Mesendoderm (in vitro differentiated cells): Measurements from ENCODE around the gene PAQR6.
A peak's percentile ranks its signal among the peaks of the same experiment; 100 is the strongest.

Experiments used
- DNase-seq: peaks from one replicate; pipeline ENCODE4 v3.0.0; 2013
- H2AK5ac ChIP-seq: 2 replicates; pipeline ENCODE4 v1.6.1; 2013; ENCODE audit warnings: low read length, inconsistent platforms
- H2BK120ac ChIP-seq: 2 replicates; pipeline ENCODE4 v1.6.1; 2013; ENCODE audit warnings: low read depth, mild to moderate bottlenecking, low read length, moderate library complexity, mixed read lengths
- H2BK15ac ChIP-seq: replicated peaks from 2 replicates; pipeline ENCODE4 v1.6.1; 2013; ENCODE audit warnings: low read depth, mild to moderate bottlenecking, moderate library complexity
- H2BK5ac ChIP-seq: 2 replicates; pipeline ENCODE4 v1.6.1; 2013; ENCODE audit warnings: low read length, inconsistent platforms
- H3K18ac ChIP-seq: 2 replicates; pipeline ENCODE4 v1.6.1; 2013; ENCODE audit warnings: mild to moderate bottlenecking, low read length, mixed read lengths
- H3K23ac ChIP-seq: one replicate; pipeline ENCODE4 v1.6.1; 2013; ENCODE audit warnings: low read length
- H3K27ac ChIP-seq: 2 replicates; pipeline ENCODE4 v1.5.1; 2013; ENCODE audit warnings: low read depth, mild to moderate bottlenecking, inconsistent platforms, low read length, moderate library complexity
- H3K27me3 ChIP-seq: 2 replicates; pipeline ENCODE4 v1.6.1; 2013; ENCODE audit warnings: low read length, control low read depth, mild to moderate bottlenecking, inconsistent platforms; ENCODE audit not compliant: insufficient read depth, poor library complexity
- H3K36me3 ChIP-seq: 2 replicates; pipeline ENCODE4 v1.6.1; 2013; ENCODE audit warnings: low read length, inconsistent platforms; ENCODE audit not compliant: control insufficient read depth, insufficient read depth
- H3K4ac ChIP-seq: one replicate; pipeline ENCODE4 v1.6.1; 2013; ENCODE audit warnings: low read depth, mild to moderate bottlenecking, low read length, moderate library complexity
- H3K4me1 ChIP-seq: 2 replicates; pipeline ENCODE4 v1.6.1; 2013; ENCODE audit warnings: low read depth, low read length, inconsistent platforms; ENCODE audit not compliant: control insufficient read depth
- H3K4me2 ChIP-seq: 2 replicates; pipeline ENCODE4 v1.6.1; 2013; ENCODE audit warnings: low read length
- H3K4me3 ChIP-seq: 2 replicates; pipeline ENCODE4 v1.5.1; 2013; ENCODE audit warnings: mild to moderate bottlenecking, low read length
- H3K56ac ChIP-seq: one replicate; pipeline ENCODE4 v1.6.1; 2013; ENCODE audit warnings: low read length
- H3K79me1 ChIP-seq: 2 replicates; pipeline ENCODE4 v1.6.1; 2013; ENCODE audit warnings: low read length, inconsistent platforms
- H3K79me2 ChIP-seq: 2 replicates; pipeline ENCODE4 v1.6.1; 2013; ENCODE audit warnings: mild to moderate bottlenecking, low read length; ENCODE audit not compliant: control insufficient read depth, insufficient read depth
- H3K9ac ChIP-seq: 2 replicates; pipeline ENCODE4 v1.6.1; 2013; ENCODE audit warnings: low read length, inconsistent platforms
- H4K5ac ChIP-seq: one replicate; pipeline ENCODE4 v1.6.1; 2013; ENCODE audit warnings: low read length
- H4K8ac ChIP-seq: one replicate; pipeline ENCODE4 v1.6.1; 2013; ENCODE audit warnings: low read depth, mild to moderate bottlenecking, control low read depth, low read length, moderate library complexity
- WGBS: extraction: QIAGEN DNeasy Blood & Tissue Kit; methylation state at CpG from one replicate; pipeline ENCODE4 v1.1.7; 2013; ENCODE audit warnings: low lambda C conversion rate, missing lambda C conversion rate; ENCODE audit not compliant: insufficient coverage; ENCODE audit errors: extremely low coverage; 5-methylcytosine and 5-hydroxymethylcytosine counted together

PAQR6 gene

DNA sequence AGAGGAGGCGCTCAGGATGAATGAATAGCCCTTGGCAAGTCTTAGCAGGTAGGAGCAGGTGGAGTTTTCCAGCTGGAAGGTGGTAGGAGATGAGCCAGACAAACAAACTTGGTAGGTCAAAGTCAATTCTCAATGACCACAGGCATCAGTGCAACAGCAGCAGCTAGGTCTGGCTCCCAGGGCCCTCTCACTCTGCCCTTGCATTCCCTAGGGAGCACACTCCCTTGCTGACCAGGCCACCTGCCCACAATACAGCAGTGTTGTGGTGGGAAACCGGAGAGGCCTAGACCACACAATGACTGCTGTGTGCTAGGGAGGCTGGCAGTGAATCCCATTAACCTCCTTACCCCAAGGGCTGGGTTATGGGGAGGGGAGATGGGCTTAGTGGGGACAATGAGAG lies 13.0 kb upstream of the PAQR6 start:
- Histone ChIP-seq H3K79me1 (peaks cover 2% of the 10 kb centered on the region), H3K4me2 (no peak overlapping the region), H4K8ac (no peak overlapping the region), H3K4me3 (no peak overlapping the region), H3K4me1 (no peaks in the 10 kb centered on the region), H3K27ac (no peak overlapping the region), H2BK120ac (no peak overlapping the region), H3K9ac (no peak overlapping the region), H3K79me2 (no peaks in the 10 kb centered on the region), H3K18ac (no peak overlapping the region), H2BK5ac (no peak overlapping the region), H2BK15ac (no peak overlapping the region), H3K36me3 (peaks cover 41% of the 10 kb centered on the region), H4K5ac (no peak overlapping the region), H3K56ac (no peak overlapping the region), H3K23ac (no peak overlapping the region), H2AK5ac (no peak overlapping the region), H3K27me3 (no peaks in the 10 kb centered on the region), H3K4ac (no peak overlapping the region)
- WGBS = no CpG with 5 or more reads among the region's 2 CpGs
- no peak for DNase-seq

DNA sequence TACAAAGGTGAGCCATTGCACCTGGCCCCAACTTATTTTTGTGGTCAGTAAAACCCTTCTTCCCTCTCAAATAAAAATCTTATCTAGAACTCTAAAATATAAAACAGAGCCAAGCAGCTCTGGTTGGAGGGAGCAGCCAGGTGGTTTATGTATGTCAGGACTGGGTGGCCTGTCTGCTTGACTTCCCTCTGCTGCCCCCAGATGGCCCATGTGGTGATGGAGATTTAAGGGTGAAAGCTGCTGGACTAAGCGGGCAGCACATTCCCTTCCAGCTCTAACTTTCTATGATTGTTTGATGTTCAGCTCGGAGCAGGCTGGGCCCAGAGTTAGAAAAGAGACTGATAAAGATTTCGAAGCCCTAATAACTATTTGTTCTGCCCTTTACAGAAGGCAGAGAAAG lies 11.9 kb upstream of the PAQR6 start:
- H4K5ac ChIP-seq = no peak overlapping the region
- no peaks in the 10 kb centered on the region for H3K79me2 ChIP-seq
- no peak overlapping the region for H2BK5ac ChIP-seq
- no peak overlapping the region for H3K18ac ChIP-seq
- no peak for DNase-seq
- no peak overlapping the region for H2BK15ac ChIP-seq
- H3K23ac ChIP-seq = no peak overlapping the region
- no peak overlapping the region for H4K8ac ChIP-seq
- H3K27ac ChIP-seq = no peak overlapping the region
- H3K4ac ChIP-seq = no peak overlapping the region
- no CpG with 5 or more reads among the region's 3 CpGs for WGBS
- H2BK120ac ChIP-seq = no peak overlapping the region
- no peaks in the 10 kb centered on the region for H3K27me3 ChIP-seq
- H3K79me1 ChIP-seq = peaks cover 2% of the 10 kb centered on the region
- no peak overlapping the region for H3K4me3 ChIP-seq
- peaks cover 34% of the 10 kb centered on the region for H3K36me3 ChIP-seq
- H3K9ac ChIP-seq = no peak overlapping the region
- no peak overlapping the region for H3K56ac ChIP-seq
- no peak overlapping the region for H2AK5ac ChIP-seq
- no peaks in the 10 kb centered on the region for H3K4me1 ChIP-seq
- H3K4me2 ChIP-seq = no peak overlapping the region

DNA sequence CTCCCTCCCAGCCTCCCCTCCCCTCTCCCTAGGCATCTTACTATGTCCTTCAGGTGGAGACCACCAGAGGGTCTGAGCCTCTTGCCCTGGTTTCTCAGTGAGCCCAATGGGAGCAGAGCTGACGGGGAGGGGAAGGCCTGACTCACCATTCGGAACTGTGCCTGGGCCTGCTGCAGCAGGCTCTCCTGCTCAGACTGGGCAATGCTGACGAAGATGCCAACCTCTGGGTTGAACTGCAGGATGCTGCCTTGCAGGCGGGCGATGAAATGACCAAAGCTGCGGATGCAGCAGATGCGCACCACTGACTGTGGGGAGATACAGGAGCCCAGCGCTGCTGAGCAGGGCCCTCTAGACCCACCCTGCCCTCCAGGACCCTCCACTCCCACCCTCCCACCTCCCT lies 11.0 kb upstream of the PAQR6 start:
- Histone ChIP-seq H2BK120ac (no peak overlapping the region), H3K79me1 (no peaks in the 10 kb centered on the region), H3K56ac (no peak overlapping the region), H3K27ac (no peak overlapping the region), H3K27me3 (no peaks in the 10 kb centered on the region), H3K23ac (no peak overlapping the region), H4K5ac (no peak overlapping the region), H3K4me3 (no peak overlapping the region), H3K36me3 (peaks cover 34% of the 10 kb centered on the region), H4K8ac (no peak overlapping the region), H3K18ac (no peak overlapping the region), H3K9ac (no peak overlapping the region), H2BK5ac (no peak overlapping the region), H3K79me2 (no peaks in the 10 kb centered on the region), H3K4me2 (no peak overlapping the region), H3K4me1 (no peaks in the 10 kb centered on the region), H3K4ac (no peak overlapping the region), H2AK5ac (no peak overlapping the region), H2BK15ac (no peak overlapping the region)
- no peak for DNase-seq
- no CpG with 5 or more reads among the region's 8 CpGs for WGBS

DNA sequence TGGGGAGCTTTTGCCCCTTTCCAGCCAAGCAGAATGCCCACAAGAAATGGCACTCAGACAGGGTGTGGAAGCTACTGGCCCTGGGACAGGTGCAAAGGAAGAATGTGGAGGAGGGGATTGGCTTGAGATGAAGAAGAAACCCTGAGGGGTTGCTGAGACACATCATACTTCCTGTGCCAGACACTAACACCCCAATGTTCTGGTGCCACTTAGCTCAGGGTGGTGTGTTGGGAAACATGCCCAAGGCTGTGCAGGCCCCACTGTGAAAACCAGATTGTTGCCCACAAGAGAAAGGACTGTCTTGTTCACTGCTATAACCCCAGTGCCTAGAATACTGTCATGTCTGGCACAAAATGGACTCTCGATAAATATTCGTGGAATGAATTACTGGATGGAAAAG lies 9.9 kb upstream of the PAQR6 start:
- Histone ChIP-seq H2BK5ac (no peak overlapping the region), H3K79me2 (no peaks in the 10 kb centered on the region), H2AK5ac (no peak overlapping the region), H3K23ac (no peak overlapping the region), H3K4ac (no peak overlapping the region), H2BK120ac (no peak overlapping the region), H2BK15ac (no peak overlapping the region), H3K56ac (no peak overlapping the region), H3K18ac (no peak overlapping the region), H3K4me3 (no peak overlapping the region), H3K9ac (no peak overlapping the region), H3K4me2 (no peak overlapping the region), H3K36me3 (peaks cover 38% of the 10 kb centered on the region), H4K5ac (no peak overlapping the region), H3K27me3 (no peaks in the 10 kb centered on the region), H4K8ac (no peak overlapping the region), H3K79me1 (no peaks in the 10 kb centered on the region), H3K27ac (no peak overlapping the region), H3K4me1 (no peaks in the 10 kb centered on the region)
- no CpG with 5 or more reads among the region's 2 CpGs for WGBS
- no peak for DNase-seq

DNA sequence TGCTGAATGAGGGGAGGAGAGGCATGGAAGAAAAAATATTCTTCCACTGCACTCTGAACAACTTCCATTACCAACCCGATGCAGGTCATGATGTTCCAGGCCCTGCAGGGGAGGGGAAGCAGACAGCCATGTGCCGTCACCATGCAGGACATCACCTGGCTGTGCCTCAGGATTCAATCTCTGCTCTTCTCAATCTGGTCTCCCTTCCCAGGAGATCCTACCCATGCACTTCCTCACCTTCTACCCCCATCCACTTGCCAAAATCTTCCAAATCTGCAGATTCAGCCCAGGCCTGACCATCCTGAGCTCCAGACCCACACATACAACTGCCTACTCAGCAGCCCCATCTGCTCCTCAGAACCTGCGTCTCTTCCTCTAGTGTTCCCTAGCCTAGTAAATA lies 5.8 kb upstream of the PAQR6 start:
- no peak overlapping the region for H3K4me2 ChIP-seq
- no peak overlapping the region for H2AK5ac ChIP-seq
- no peak overlapping the region for H3K56ac ChIP-seq
- H3K4me1 ChIP-seq = no peaks in the 10 kb centered on the region
- H3K36me3 ChIP-seq = peaks cover 28% of the 10 kb centered on the region
- no peak overlapping the region for H4K5ac ChIP-seq
- H2BK15ac ChIP-seq = no peak overlapping the region
- H3K27me3 ChIP-seq = no peaks in the 10 kb centered on the region
- no peak overlapping the region for H3K9ac ChIP-seq
- H3K27ac ChIP-seq = no peak overlapping the region
- H2BK120ac ChIP-seq = no peak overlapping the region
- no peak overlapping the region for H4K8ac ChIP-seq
- no peaks in the 10 kb centered on the region for H3K79me2 ChIP-seq
- H3K18ac ChIP-seq = no peak overlapping the region
- no CpG with 5 or more reads among the region's 3 CpGs for WGBS
- no peak overlapping the region for H3K23ac ChIP-seq
- H3K4me3 ChIP-seq = no peak overlapping the region
- H3K79me1 ChIP-seq = no peaks in the 10 kb centered on the region
- no peak for DNase-seq
- no peak overlapping the region for H2BK5ac ChIP-seq
- H3K4ac ChIP-seq = no peak overlapping the region

DNA sequence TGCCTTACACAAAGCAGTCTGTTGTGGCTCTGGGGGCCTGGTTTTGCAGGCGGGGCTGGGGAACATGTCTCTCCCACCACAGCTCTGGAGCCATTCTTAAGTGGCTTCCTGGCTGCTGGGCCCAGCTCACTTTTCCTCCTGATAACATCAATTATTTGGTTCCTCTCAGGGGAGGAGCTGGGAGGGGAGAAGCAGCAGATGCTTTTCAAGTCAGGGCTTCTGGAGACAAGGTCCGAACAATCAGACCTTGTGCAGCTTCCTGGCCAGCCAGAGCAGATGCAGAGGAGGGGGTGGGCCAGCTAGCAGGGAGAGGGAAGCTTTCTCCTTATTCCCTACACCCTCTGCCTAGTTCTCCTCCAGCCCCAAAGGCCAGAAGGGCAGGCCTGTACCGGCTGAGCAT lies 3.7 kb upstream of the PAQR6 start:
- no peak overlapping the region for H3K4ac ChIP-seq
- no peak overlapping the region for H3K27ac ChIP-seq
- H3K4me3 ChIP-seq = no peak overlapping the region
- no peak overlapping the region for H3K18ac ChIP-seq
- H3K23ac ChIP-seq = no peak overlapping the region
- no peak overlapping the region for H4K5ac ChIP-seq
- H3K79me2 ChIP-seq = no peaks in the 10 kb centered on the region
- no peak overlapping the region for H3K56ac ChIP-seq
- no peaks in the 10 kb centered on the region for H3K4me1 ChIP-seq
- no peak overlapping the region for H2AK5ac ChIP-seq
- no peak overlapping the region for H2BK15ac ChIP-seq
- no peak overlapping the region for H2BK5ac ChIP-seq
- no peaks in the 10 kb centered on the region for H3K79me1 ChIP-seq
- H3K27me3 ChIP-seq = no peaks in the 10 kb centered on the region
- peaks cover 24% of the 10 kb centered on the region for H3K36me3 ChIP-seq
- WGBS = no CpG with 5 or more reads among the region's 3 CpGs
- peak; percentile 63 for DNase-seq
- no peak overlapping the region for H4K8ac ChIP-seq
- H2BK120ac ChIP-seq = no peak overlapping the region
- no peak overlapping the region for H3K4me2 ChIP-seq
- H3K9ac ChIP-seq = no peak overlapping the region
